HPDE6-E6E7 (cell line): Measurements from ENCODE around the gene ITCH.
"Not testable (repeated sequence)": the region's sequence is repeated elsewhere in the genome, so short reads cannot be mapped to it uniquely, and the experiment has no call there.

Experiments
- DNase-seq: peaks from one replicate; pipeline ENCODE4 v3.0.0; 2011; ENCODE audit warnings: missing footprints; ENCODE audit errors: extremely low spot score

The ITCH gene

DNA sequence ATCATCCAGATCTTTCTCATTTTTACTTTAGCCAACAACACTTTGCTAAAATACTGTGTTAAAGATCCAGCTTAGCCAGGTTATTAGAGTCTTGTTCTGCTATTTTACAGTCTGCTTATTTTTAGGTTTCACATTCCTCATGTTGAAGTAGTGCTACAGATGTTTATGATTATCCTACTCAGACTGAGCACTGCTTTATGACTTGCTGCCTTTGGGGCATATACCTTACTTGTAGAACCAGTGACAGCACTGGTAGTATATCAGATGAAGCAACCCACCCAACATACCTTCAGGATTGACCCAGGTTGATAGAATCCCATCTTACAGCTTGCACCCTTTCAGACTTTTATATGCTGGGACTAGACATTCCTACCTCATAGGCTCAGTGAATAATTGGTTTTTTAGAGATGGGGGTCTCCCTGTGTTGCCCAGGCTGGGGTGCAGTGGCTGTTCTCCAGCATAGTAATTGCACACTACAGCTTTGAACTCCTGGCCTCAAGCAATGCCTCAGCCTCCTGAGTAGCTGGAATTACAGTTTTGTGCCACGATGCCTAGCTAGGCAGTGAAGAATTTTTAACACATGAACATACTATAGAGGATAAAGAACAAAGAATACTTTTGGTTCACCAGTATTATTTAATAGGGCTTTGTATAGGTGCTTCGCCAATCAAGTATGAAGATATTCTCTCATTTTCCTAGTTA is 89.4 kb downstream of the ITCH start:
- no peak for DNase-seq

DNA sequence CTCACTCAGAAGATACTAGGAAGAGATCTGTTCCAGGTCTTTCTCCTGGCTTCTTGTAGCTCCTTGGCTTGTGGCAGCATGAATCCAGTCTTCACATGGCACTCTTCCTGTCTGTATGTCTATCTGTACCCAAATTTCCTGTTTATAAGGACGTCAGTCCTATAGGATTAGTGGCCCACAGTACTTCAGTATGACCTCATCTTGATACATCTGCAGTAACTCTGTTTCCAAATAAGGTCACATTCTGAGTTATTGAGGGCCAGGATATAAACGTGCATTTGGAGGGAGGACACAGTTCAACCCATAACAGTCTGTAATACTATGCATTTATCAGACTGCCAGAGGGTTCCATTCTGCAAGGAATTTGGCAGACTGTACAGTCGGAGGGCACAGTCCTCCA is 95.6 kb downstream of the ITCH start:
- no peak for DNase-seq

DNA sequence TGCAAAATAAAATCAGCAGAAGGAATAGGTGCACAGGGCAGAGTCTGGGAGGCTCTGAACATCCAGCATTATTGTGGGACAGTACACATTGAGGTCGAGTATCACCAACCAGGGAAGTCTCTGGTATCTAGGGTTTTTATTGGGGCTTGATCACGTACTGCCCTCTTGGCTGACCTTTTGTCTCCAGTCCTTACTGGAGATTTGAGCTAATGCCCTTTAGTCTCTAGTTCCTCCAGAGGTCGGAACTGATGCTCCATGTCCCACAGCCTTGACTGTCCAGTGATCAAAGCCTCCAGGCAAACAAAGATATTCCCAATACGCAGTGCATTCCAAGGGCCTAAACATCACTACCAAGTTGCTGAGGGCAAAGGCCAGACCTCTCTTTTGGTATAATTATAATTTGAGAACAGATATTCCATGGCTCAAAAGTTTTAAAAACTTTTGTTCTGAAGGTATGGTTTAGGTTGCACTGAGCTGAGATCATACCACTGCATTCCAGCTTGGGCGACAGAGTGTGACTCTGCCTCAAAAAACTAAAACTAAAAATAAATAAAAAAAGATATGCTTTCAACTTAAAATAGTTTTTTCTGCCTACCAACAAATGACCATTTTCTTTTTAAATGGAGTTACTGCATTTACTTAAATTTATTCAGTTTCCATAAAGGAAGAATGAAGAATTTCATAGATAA is 96.3 kb downstream of the ITCH start:
- DNase-seq: no peak

DNA sequence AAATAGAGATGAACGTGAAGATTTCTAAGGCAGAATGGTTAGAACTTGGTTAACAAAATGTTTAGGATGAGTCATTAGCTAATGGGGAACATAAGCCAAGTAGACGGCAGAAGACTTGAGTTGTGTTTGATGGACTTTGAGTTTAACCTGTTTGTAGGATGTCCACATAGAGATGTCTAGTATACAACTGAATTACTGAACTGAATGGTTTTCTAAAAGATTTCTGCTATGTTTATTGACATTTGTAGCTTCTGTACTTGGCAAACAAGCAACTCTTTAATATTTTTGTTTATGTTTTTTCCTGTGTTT is 98.7 kb downstream of the ITCH start:
- DNase-seq: no peak

DNA sequence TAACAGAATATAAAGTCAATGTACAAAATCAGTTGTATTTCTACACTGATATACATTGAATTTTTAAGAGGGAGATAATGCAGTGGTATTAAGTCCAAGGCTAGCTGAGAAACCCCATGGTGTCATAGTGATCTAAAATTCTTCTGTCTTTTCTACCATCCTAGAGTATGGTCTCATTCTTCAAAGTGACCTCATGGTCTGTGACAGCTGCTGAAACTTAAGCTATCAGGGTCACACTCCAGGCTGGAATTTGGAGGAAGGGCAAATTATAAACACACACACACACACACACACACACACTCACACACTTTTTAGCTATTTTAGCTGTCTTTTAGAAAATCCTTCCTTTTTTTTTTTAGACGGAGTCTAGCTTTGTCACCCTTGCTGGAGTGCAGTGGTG is 105.9 kb downstream of the ITCH start:
- DNase-seq: no peak

DNA sequence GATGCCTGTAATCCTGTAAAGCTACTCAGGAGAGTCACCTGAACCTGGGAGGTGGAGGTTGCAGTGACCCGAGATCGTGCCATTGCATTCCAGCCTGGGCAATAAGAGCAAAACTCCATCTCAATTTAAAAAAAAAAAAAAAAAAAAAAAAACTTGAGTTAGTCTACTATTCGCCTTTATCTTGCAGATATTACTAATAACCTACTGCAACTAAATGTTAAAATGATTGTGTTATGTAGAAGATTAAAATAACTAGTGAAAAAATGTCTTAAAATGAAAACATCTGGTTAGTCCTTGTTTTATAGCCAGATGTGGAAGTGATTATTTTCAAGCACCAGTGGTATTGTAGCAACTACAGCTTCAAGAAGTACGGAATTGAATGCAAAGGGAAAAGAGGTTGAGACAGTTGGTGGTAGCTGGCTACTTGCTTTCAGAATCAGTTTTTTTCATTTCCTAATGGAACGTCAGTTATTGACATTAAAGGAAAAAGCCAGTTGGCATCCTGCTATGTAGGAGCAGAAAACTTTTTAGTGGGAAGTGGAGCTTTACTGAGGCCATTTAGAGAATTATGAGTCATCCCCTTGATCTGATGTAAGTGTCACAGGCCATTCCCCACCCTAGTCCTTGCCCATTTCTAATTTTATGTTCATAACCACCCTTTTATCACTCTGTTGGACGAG is 109.3 kb downstream of the ITCH start:
- DNase-seq: no peak

DNA sequence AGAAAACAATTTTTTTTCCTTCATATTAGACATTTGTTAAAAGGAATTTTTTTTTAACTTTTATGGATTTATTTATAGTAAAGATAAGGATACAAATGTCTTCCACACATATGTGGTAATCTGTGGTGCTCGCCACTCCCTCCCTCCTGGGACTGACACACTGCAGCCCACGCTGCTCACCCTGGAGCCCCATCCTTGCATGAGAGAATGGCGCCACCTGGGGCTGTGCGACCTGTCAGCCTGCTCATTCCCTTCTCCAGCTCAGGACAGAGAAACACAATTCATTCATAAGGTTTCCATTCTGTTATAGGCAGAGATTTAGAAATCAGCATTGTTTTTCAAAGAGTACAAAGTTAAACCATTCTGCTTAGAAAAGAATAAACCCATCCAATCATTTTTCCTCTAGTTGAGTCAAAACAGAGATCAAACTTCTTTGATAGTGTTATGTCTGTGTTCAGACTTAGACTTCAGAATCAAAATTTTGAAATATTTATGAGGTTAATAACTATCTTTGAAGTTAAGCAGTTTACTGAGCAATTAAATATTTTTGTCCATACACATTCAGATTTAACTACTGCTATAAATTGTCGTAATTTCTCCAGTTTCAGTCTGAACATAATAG is 110.3 kb downstream of the ITCH start:
- DNase-seq: no peak

DNA sequence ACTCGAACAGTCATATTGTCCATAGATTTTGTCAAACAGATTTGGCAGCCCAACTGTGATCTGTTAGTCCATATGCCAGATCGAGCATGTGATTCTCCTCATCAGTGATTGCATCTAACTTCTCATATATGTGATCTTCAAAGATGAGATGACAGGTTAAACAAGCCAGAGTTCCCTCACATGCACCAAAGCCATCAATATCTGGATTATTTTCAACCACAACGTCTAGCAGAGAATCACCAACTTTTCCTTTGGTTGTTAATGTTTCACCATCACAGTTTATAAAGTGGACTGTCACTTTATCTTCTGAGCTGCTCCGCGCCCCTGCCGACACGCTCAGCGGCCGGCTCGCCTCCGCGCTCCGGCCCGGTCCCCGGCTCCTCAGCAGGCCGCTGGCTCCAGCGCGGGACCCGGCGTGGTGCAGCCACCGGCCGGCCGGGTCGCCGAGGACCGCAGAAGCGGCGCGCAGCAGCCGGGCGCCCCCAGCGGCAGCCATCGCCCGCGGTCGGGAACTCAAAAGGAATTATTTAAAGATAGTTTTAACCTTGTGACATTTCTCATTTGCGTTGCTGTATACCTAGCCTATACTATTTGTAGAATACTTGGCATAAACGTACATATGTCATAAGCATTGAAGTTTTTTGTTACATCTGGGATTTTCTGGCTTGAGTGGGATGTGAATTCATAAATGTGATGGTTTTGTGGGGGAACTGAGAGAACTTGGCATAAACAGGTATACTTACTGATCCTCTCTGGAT is 113.1 kb downstream of the ITCH start:
- no peak for DNase-seq

DNA sequence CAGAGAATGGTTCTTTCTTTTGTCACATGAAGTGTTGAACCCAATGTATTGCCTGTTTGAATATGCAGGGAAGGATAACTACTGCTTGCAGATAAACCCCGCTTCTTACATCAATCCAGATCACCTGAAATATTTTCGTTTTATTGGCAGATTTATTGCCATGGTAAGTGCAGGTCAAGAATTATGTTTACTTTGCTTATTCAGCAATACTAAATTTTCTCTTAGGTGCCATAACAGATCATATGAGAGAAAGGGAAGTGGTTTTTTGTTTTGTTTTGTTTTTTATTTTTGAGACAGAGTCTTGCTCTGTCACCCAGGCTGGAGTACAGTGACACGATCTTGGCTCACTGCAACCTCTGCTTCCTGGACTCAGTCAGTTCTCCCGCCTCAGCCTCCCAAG is 116.6 kb downstream of the ITCH start:
- DNase-seq: no peak

DNA sequence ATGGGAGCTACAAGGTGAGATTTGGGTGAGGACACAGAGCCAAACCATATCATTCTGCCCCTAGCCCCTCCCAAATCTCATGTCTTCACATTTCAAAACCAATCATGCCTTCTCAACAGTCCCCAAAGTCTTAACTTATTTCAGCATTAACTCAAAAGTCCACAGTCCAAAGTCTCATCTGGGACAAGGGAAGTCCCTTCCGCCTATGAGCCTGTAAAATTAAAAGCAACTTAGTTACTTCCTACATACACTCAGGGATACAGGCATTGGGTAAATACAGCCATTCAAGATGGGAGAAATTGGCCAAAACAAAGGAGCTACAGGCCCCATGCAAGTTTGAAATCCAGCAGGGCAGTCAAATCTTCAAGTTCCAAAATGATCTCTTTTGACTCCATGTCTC is 119.1 kb downstream of the ITCH start:
- not testable (repeated sequence) for DNase-seq

DNA sequence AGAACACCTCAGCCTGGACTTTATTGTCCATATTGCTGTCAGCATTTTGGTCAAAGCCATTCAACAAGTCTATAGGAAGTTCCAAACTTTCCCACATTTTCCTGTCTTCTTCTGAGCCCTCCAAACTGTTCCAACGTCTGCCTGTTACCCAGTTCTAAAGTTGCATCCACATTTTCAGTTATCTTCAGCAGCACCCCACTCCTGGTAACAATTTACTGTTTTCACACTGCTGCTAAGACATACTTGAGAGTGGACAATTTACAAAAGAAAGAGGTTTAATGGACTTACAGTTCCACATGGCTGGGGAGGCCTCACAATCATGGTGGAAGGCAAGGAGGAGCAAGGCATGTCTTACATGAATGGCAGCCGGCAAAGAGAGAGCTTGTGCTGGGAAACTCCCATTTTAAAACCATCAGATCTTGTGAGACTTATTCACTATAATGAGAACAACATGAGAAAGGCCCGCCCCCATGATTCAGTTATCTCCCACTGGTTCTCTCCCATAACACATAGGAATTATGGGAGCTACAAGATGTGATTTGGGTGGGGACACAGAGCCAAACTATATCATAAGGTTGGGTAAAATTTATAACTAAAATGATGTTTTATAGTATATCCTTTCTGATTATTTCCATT is 120.6 kb downstream of the ITCH start:
- not testable (repeated sequence) for DNase-seq

DNA sequence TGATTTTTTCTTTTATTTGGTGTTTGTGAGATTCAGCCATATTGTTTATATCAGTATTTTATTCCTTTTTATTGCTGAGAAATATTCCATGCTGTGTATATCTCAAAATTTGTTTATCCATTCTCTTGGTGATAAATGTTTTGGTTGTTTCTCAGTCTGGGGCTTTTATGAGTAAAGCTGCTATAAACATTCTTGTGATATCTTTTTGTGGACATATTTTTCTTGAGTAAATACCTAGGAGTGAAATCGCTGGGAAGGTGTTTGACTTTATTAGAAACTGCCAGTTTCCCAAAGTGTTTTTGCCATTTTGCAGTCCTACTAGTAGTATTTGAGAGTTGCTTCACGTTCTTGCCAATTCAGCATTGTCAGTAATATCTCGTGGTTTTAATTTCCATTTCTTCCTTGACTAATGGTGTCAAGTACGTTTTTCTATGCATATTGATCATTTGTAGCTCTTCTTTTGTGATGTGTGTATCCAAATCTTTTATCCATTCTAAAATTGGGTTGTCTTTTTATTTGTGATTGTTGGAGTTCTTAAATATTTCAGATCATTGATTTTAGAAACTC is 122.1 kb downstream of the ITCH start:
- DNase-seq: no peak

DNA sequence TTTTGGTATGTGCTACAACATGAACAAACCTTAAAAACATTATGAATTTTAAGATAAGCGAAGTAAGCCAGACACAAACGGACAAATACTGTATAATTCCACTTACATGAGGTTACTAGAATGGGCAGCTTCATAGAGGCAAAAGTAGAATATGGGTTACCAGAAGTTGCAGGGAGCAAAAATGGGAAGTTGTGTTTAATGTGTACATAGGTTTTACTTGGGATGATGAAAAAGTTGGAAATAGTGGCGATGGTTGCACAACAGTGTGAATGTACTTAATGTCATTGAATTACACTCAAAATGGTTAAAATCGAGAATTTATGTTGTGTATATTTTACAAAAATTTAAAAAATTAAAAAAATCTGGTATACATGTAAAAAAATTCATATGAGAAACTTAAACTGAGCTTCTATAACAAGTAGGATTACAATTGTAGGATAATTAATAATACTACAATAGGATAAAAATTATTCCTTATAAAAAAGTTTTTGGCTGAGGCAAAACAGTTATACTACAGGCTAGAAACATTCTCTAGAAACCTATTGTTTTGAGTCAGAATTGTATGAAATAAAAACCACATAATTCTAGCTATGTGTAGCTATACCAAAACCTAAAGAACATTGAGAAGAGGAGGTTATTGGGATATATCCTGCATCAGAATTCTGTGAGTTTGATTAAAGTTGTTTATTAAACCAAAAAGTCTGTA is 128.3 kb downstream of the ITCH start:
- no peak for DNase-seq

DNA sequence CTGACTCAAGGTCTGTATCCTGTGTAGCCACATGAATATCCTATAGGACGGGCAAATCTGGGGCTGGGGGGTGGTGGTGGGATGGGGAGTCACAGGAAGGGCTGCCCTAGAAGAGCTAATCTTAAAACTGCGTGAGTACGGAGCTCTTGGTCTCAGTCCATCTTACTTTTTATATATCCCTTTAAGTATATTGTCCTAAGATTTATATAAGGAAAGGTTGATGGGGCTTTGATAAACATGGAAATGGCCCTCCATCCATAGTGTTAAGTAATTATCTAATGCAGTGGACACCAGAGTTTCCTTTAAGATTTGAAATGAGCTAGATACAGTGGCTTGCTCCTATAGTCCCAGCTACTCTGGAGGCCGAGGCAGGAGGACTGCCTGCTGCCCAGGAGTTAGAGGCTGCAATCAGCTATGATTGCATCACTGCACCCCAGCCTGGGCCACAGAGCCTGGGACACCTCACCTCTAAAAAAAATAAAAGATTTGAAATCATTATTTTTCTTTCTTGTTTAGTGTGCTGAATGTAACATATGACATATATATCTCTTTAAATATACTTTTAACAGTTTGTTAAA is 128.9 kb downstream of the ITCH start:
- no peak for DNase-seq

DNA sequence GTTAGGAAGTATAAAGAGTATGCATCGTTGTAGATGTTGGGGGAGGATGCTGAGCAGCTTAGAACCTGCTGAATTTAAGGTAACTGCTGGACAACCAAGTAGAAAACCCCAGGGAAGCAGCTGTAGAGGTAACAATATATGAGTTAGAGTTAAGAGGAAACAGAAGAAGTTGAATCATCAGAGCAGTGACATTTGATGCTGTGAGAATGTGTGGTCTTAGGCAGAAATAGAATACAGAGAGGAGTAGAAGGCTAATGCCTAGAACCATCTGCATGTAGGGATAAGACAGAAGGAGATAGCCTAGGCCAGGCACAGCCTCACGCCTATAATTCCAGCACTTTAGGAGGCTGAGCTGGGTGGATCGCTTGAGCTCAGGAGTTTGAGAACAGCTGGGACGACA is 130.6 kb downstream of the ITCH start:
- no peak for DNase-seq

DNA sequence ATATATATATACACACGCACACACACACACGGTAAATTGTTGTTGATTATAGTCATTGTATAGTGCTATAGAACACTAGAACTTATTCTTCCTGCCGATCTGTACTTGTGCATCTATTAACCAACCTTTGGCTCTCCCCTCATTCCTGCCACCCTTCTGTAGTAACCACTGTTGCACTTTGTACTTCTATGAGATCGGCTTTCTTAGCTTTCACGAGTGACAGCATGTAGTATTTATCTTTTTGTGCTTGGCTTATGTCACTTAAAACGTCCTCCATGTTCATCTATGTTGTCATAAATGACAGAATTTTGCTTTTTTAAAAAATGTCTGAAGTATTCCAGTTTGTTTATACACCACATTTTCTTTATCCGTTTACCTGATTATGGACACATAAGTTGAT is 132.2 kb downstream of the ITCH start:
- DNase-seq: no peak

DNA sequence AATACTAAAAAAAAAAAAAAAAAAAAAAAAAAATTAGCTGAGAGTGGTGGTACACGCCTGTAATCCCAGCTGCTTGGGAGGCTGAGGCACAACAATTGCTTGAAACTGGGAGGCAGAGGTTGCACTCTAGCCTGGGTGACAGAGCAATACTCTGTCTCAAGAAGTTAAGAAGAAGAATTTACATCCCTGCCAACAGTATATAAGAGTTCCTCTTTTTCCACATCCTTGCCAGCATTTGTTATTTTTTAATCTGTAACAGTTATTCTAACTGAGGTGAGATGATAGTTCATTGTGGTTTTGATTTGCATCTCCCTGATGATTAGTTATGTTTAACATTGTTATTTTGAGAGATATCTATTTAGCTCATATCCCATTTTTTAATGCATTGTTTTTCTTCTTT is 132.8 kb downstream of the ITCH start:
- DNase-seq: no peak

DNA sequence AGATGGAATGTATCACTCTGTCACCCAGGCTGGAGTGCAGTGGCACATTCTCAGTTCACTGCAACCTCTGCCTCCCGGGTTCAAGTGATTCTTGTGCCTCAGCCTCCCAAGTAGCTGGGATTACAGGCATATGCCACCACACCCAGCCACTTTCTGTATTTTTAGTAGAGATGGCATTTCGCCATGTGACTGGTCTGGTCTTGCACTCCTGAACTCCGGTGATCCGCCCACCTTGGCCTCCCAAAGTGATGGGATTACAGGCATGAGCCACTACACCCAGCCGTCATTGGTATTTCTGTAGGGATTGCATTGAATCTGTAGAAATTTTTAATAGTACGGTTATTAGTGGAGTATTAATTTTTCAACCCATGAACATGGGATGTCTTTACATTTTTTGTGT is 134.5 kb downstream of the ITCH start:
- not testable (repeated sequence) for DNase-seq

DNA sequence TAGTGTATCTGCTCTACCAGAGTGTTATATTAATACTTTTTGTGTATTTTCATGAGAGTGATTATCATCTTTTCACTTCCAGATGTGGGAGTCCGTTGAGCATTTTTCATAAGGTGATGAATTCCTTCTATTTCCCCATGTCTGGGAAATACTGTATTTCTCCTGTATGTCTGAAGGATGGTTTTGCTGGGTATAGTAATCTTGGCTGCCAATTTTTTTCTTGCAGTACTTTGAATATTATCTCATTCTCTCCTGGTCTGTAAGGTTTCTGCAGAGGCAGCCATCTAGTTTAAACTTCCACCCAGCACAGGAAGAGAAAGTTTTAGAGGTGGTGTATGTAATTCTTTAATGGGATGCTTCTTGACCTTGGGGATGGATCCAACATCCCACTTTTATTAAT is 137.8 kb downstream of the ITCH start:
- DNase-seq: no peak

DNA sequence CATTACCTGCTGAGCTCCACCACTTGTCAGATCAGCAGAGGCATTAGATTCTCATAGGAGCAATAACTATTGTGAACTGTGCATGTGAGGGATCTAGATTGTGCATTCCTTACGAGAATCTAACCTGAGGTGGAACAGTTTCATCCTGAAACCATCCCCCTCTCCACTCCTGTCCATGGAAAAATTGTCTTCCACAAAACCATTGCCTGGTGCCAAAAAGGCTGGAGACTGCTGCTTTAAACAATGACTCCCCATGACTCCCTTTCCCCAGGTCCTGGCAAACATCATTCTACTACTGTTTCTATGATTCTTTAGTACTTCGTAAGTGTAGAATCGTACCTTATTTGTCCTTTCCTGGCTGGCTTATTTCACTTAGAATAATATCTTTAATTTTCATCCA is 143.4 kb downstream of the ITCH start:
- DNase-seq: no peak
